Mesothelial cell of epicardium (in vitro differentiated cells): ENCODE data around the gene UGT1A6. TPM values are rescaled to one million over a fixed set of nuclear protein-coding genes. Genes with fewer than 3 reads are reported as not detected.
"Not testable (repeated sequence)": the region's sequence is repeated elsewhere in the genome, so short reads cannot be mapped to it uniquely, and the experiment has no call there.

Source experiments
- DNase-seq, 2 experiments: peaks; one replicate each; pipeline ENCODE4 v3.0.0; 2021; ENCODE audit warnings: low spot score in 2 of 2; ENCODE audit not compliant: unreplicated experiment in 2 of 2
- H3K27ac Mint-ChIP-seq: 2 replicates; pipeline ENCODE4 v1.8.0; 2021; ENCODE audit warnings: mixed read lengths
- H3K27me3 Mint-ChIP-seq: 2 replicates; pipeline ENCODE4 v1.8.0; 2021; ENCODE audit warnings: low read depth, mixed read lengths
- H3K36me3 Mint-ChIP-seq: 2 replicates; pipeline ENCODE4 v1.8.0; 2021; ENCODE audit warnings: mixed read lengths
- H3K4me1 Mint-ChIP-seq: 2 replicates; pipeline ENCODE4 v1.8.0; 2021; ENCODE audit warnings: mixed read lengths
- H3K4me3 Mint-ChIP-seq: 2 replicates; pipeline ENCODE4 v1.8.0; 2021; ENCODE audit warnings: mild to moderate bottlenecking, moderate library complexity, mixed read lengths
- H3K9me3 Mint-ChIP-seq: 2 replicates; pipeline ENCODE4 v1.8.0; 2021; ENCODE audit warnings: mixed read lengths
- total RNA-seq: library from RNA; stranded (reverse); gene quantifications from 3 replicates; pipeline ENCODE4 v1.2.1, GENCODE V29; 2021
- TF ChIP-seq, protein P1 (sequence below): fragments of 200-600 bp; sonication (generic); IDR thresholded peaks from one replicate; pipeline ENCODE4 v1.5.0; 2021; ENCODE audit warnings: antibody characterized with exemption; ENCODE audit not compliant: unreplicated experiment

UGT1A6 gene
- total RNA-seq, 1 donor from 2014 or later = not detected

GRCh38 chr2:233700028-233700635, 7.4 kb downstream of the UGT1A6 start:
- DNase-seq = no peak
- peak overlapping the region; percentile 67 for H3K27ac Mint-ChIP-seq

DNA sequence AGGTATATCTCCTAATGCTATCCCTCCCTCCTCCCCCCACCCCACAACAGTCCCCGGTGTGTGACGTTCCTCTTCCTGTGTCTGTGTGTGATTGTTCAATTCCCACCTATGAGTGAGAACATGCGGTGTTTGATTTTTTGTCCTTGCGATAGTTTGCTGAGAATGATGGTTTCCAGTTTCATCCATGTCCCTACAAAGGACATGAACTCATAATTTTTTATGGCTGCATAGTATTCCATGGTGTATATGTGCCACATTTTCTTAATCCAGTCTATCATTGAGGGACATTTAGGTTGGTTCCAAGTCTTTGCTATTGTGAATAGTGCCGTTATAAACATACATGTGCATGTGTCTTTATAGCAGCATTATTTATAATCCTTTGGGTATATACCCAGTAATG, 8.2 kb downstream of the UGT1A6 start:
- H3K9me3 Mint-ChIP-seq = peaks cover 28% of the 10 kb centered on the region
- peaks cover 12% of the 10 kb centered on the region for H3K4me1 Mint-ChIP-seq
- not testable (repeated sequence) for DNase-seq, H3K27me3 Mint-ChIP-seq, H3K27ac Mint-ChIP-seq, H3K4me3 Mint-ChIP-seq, H3K36me3 Mint-ChIP-seq

More at GRCh38 chr2:233700028-233700635, 7.4 kb downstream of the UGT1A6 start:
- Mint-ChIP-seq H3K9me3 (peaks cover 28% of the 10 kb centered on the region), H3K4me3 (no peak overlapping the region), H3K27me3 (no peaks in the 10 kb centered on the region), H3K4me1 (peaks cover 9% of the 10 kb centered on the region), H3K36me3 (no peaks in the 10 kb centered on the region)
- TF ChIP-seq, protein P1, sequence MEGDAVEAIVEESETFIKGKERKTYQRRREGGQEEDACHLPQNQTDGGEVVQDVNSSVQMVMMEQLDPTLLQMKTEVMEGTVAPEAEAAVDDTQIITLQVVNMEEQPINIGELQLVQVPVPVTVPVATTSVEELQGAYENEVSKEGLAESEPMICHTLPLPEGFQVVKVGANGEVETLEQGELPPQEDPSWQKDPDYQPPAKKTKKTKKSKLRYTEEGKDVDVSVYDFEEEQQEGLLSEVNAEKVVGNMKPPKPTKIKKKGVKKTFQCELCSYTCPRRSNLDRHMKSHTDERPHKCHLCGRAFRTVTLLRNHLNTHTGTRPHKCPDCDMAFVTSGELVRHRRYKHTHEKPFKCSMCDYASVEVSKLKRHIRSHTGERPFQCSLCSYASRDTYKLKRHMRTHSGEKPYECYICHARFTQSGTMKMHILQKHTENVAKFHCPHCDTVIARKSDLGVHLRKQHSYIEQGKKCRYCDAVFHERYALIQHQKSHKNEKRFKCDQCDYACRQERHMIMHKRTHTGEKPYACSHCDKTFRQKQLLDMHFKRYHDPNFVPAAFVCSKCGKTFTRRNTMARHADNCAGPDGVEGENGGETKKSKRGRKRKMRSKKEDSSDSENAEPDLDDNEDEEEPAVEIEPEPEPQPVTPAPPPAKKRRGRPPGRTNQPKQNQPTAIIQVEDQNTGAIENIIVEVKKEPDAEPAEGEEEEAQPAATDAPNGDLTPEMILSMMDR = no peak

DNA sequence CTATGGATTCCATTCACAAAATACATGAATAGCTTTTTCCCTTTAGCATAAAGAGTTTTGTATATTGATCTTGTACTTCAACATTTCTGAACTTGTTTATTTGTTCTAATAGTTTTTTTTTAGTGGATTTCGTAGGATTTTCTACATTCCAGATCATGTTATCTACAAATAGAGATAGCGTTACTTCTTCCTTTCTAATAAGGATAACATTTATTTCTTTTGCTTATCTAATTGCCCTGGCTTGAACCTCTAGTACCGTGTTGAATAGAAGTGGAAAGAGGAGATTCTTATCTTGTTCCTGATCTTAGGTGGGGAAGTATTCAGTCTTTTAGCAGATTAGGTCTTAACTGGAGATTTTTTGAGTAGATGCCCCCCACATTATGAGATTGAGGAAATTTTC, 9.5 kb downstream of the UGT1A6 start:
- no peaks in the 10 kb centered on the region for H3K36me3 Mint-ChIP-seq
- H3K4me3 Mint-ChIP-seq = no peak overlapping the region
- TF ChIP-seq, protein P1 = no peak
- no peak for DNase-seq
- H3K4me1 Mint-ChIP-seq = peaks cover 12% of the 10 kb centered on the region
- H3K9me3 Mint-ChIP-seq = peaks cover 28% of the 10 kb centered on the region
- H3K27ac Mint-ChIP-seq = no peak overlapping the region
- H3K27me3 Mint-ChIP-seq = peaks cover 2% of the 10 kb centered on the region

DNA sequence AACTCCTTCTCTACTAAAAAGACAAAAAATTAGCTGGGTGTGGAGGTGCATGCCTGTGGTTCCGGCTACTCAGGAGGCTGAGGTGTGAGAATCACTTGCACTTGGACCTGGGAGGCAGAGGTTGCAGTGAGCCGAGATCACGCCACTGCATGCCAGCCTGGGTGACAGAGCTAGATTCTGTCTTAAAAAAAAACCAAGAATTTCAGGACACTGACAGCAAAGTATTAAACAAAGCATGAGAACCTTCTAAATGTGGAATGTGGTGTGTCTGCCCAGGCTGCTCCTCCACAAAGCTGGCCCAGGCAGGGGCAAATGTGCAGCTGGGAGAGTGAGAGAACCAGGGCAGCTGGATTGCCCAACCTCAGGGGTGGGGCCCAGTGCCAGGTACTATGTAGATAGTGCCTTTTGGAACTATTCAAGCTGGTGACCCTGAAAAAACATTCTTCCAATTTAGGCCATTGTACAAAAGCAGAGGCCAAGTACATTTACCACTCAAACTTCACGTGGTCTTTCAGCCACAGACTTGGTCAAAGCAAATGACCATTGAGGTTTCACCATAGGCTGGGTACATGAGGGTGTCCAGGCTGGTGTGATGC, 13.3 kb downstream of the UGT1A6 start:
- Mint-ChIP-seq H3K27ac (no peak overlapping the region), H3K27me3 (peaks cover 9% of the 10 kb centered on the region), H3K4me1 (peaks cover 4% of the 10 kb centered on the region), H3K4me3 (no peak overlapping the region), H3K36me3 (no peaks in the 10 kb centered on the region), H3K9me3 (peaks cover 28% of the 10 kb centered on the region)
- TF ChIP-seq, protein P1 = no peak
- DNase-seq = no peak

- TF ChIP-seq, protein P1 = no peak
- DNase-seq = no peak
- Mint-ChIP-seq H3K27ac (no peak overlapping the region), H3K4me3 (no peak overlapping the region), H3K27me3 (peaks cover 13% of the 10 kb centered on the region), H3K9me3 (peaks cover 24% of the 10 kb centered on the region), H3K4me1 (peaks cover 4% of the 10 kb centered on the region), H3K36me3 (no peaks in the 10 kb centered on the region)
Observed at GRCh38 chr2:233706720-233707119, 14.0 kb downstream of the UGT1A6 start.

DNA sequence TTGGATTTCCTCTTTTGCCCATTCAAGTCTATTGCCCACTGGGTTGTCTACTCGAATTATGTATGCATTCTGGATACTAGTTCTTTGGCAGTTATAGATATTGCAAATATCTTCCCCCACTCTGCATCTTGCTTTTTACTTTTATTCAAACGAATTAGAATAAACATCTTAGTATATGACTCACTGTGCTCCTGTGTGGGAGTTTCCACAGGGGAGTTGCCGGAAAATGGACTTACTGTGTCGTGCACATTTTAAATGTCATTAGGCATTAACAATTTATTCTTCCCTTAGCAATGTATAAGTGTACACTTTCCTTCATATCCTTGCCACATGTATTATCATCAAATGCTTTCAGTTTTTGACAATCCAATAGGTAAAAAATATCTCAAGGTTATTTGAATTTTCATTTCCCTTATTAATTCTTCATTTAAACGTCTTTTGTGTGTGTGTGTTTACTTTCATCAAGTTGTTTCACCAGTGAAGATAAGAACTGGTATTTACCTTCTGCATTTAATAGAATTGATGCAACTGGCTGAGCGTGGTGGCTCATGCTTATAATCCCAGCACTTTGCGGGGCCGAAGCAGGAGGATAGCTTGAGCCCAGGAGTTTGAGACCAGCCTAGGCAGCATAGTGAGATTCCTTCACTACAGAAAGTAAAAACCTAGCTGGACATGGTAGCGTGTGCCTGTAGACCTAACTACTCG, 15.4 kb downstream of the UGT1A6 start:
- peaks cover 4% of the 10 kb centered on the region for H3K4me1 Mint-ChIP-seq
- H3K36me3 Mint-ChIP-seq = no peaks in the 10 kb centered on the region
- no peak overlapping the region for H3K27ac Mint-ChIP-seq

More for the DNA sequence above, 15.4 kb downstream of the UGT1A6 start:
- DNase-seq = no peak
- peaks cover 10% of the 10 kb centered on the region for H3K9me3 Mint-ChIP-seq
- H3K27me3 Mint-ChIP-seq = peaks cover 19% of the 10 kb centered on the region
- H3K4me3 Mint-ChIP-seq = no peak overlapping the region
- TF ChIP-seq, protein P1 = no peak
